GM21825 (cell line): ENCODE measurements around the gene RNASET2.
A peak's percentile ranks its signal among the peaks of the same experiment; 100 is the strongest.
"Not testable (repeated sequence)": the region's sequence is repeated elsewhere in the genome, so short reads cannot be mapped to it uniquely, and the experiment has no call there.

Experiments
- ATAC-seq: cut with Tn5 transposase; IDR thresholded peaks from one replicate; pipeline ENCODE4 v1.9.1; 2021; ENCODE audit warnings: mild to moderate bottlenecking, moderate library complexity; ENCODE audit not compliant: unreplicated experiment

Gene RNASET2

DNA sequence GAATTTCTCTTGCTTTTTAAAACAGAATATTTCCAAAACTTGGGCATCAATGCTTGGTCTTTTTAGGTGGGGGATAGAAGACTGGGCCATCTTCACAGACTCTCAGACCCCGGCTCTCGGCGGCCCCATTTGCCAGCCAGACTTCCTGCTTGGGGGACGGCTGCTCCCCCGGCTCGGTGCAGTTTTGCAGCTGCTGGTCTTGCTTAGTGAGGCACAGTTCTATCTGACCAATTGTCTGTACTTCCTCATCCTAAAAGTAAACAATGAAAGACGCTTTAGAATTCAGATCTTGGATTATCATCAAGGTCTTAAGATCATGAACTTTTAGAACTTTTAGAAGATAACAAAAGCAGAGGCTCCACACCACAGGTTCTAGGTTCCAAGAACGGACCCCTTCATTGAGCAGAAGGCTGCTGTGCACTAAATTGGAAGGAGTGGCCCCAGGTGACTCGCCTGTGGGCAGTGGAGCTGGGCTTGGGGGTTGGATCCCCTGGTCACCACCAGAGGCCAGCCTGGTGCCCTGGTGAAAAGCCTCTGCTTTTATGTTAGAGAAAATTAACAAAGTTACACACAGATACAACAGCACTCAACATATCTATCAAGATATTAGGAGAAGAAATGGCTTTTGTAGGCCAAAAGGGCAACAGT, 26.7 kb downstream of the RNASET2 start:
- ATAC-seq = no peak

DNA sequence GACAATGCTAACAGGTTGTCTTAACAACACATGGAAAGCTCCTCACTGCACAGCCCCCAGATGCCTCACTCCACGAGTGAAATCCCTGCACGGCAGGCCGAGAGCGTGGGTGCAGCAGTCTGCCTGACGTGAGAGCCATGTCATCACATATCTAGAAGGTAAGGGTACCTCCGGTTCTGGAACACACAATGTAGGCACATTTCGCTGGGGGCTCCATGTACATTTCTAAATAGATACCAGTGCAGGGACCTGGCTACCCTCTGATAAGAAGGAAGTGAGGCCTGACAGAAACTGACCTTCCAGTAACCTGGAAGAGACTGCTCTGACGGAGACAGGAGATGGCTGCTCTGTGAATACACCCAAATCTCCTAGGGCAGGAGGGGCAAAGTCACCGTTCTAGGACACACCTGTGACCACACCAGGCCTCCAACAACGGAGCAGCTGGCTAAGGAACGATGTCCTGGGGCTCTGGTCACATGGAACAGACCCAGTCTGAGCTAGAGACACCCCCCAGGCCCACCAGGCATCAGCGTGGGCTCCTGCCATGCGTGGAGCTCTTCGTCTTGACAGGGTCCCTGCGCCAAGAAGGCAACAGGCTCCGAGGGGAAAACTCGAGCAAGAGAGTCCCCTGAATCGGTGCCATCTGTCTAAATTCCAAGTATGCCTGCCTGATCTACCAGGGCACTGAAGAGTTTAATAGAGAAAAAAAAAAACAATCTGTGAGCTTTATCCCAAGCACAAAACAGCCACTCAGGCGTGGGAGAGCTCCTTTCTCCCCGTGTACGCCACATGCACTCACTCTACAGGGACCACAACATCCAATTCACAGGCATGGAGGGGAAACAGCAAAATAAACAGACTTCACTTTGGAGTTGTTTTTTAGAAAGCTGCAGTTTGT, 27.5 kb downstream of the RNASET2 start:
- ATAC-seq = no peak

DNA sequence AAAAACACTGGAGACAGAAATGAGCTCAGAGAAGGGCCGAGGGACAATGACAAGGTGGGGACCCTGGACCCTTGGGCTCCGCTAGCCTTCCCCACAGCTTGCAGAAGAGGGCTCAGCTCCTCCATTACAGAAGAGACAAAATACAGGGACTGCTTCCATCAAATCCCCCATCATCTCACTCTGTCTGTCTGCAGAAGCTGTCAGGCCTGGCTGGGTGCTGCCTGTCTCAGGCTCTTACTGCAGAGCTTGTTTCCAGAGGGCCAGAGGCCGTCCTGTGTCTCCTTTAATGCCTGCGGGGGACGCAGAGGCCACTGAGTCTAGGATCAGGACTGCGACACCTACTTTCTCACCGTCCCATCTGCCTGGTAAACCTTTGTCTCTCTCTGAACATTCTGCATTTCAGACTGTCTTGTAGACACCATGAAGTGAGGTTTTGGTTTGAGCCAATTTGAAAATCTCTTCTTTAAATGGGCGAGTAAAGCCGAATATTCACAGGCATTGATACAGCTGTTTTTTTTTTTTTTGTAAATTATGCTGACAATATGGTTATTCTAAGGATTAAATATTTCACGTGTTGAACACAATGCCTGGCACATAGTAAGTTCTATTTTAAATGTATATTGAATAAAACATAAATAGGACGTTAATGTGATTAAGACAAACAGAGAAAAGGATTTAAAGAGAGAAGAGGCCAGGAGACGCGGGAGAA, 28.3 kb downstream of the RNASET2 start:
- ATAC-seq = no peak

DNA sequence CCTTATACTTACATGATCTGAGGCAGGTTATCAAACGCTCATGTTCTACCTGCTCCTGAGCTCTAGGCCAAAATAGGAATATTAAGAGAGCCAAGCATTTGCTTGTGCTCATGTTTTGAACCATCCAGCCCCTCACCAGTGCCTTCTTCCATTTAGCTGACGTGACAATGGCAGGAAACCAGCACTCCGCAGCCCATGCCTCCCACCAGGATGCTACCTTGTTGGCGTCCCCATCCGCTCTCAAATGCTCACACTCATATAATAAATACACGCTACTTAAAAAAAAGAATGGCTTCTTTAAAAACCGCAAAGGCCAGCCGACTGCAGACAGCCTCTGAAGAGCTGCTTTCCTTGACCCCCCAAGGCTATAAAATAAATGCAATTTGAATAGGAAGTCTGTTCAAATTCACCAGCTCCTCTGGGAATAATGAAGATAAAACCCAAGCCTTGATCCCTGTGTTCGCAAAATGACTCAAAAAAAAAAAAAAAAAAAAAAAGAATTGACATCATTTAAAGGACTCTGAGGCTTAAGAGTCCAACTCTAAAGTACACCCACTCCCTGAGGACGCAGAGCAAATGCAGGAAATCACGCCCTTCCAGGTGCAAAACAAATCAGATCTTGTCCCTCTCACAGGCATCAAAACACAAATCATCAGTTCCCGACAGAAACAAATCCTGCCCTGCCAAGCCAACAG, 29.0 kb downstream of the RNASET2 start:
- ATAC-seq = no peak

DNA sequence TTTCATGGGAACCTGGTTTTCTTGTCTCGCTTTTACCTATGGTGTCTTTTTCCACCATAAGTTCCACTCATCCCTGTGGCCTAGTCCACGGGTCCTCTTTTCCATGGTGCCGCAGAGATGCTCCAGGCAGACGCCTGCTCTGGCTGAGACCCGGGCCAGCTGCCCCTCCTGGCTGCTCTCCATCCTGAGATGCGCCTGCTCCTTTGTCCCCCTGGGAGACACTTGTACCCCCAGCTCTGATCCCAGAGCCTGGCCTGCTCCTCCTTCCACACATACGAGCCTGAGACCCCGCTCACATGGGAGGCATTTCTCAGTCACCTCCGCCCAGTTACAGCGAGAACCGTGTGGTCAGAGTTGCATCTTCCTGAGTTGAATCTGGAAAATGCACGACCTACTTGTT, 29.6 kb downstream of the RNASET2 start:
- ATAC-seq = no peak

DNA sequence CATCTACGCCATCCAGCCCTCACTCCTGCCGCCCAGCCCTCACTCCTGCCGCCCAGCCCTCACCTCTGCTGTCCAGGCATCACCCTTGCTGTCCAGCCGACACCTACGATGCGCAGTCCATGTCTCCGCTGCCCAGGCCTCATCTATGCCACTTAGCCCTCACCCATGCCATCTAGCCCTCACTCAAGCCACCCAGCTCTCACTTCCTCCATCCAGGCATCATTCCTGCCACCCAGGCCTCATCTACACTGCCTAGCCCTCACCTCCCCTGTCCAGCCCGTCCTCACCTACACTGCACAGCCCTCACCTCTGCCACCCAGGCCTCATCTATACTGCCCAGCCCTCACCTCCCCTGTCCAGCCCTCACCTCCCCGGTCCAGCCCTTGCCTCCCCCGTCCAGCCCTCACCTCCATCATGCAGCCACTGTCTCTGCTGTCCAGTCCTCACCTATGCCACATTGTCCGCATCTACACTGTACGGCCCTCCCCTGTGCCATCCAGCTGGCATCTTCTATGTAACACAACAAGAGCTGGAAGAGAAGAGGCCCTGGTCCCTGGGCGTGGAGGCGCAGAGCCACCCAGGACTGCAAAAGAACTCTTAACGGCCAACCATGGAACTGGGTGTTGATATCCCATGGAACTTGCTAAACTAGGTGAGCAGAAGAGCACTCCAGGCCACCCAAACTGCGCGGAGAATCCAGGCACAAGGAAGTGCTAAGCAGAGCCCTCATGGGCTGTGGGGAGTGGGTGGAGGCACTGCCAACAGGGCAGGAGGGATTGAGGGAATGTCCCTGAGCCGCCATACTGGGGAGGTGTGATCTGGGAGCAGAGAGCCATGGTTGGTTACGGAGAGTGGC, 31.0 kb downstream of the RNASET2 start:
- no peak for ATAC-seq

DNA sequence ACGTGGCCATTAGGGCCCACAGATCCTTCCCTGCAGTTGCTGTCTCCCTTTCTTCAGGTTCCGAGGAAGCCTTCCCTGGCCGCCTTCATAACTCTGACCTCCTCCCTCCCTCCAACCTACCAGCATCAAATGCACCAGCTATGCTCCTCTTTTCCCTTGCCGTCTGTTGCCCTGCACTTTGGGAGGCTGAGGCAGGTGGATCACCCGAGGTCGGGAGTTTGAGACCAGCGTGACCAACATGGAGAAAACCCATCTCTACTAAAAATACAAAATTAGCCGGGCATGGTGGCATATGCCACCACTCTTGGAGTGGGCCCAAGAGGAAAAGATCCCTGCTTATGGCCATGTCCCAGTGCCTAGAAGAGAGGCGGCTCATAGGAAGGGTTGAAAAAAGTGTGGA, 31.8 kb downstream of the RNASET2 start:
- no peak for ATAC-seq

DNA sequence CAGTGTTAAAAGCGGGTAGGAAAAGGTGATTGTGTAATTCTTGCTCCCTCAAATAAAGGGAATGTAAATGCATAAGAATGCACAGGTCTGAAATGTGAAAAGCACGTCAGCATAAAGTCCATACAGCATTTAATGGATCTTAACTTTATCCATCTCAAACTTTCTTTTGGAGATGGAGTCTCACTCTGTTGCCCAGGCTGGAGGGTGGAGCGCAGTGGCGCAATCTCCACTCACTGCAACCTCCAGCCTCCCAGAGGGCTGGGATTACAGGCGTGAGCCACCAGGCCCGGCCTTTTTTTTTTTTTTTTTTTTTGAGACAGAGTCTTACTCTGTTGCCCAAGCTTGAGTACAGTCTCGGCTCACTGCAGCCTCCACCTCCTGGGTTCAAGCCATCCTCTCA, 33.4 kb downstream of the RNASET2 start:
- no peak for ATAC-seq

DNA sequence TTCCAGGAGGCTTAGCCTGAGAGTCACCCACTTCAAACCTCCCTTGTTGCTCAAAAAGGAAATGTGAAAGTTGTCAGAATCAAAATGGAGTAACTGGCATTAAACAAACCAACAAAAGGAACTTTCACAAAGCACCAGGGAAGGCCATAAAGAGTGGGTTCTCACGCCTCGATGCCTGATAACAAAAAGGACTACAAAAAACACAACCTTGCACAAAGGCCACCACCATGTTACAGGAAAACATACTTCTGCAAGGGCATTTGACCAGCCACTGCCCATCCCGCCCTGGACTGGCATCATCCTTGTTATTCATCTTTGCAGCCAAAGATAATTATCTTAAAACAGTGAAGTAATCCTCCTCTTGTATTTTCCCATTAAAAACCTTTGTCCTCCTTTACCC, 34.8 kb downstream of the RNASET2 start:
- ATAC-seq = no peak

DNA sequence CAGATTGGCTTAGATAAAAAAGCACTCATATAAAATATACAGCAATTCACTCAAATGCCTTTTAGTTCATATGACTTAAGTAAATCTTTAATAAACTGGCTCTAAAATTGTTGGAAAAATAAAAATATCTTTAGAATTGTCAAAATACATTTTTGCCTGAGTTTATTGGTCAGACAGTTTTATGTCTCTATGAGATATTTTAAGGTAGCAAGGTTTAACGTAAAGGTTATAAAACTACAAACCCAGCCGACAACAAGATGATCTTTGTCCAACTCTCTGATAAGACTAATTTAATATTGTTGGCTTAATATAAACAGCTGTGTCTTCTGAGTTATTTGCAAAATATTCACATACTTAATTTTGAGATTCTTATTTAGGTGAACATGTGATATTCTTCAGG, 39.5 kb downstream of the RNASET2 start:
- no peak for ATAC-seq

DNA sequence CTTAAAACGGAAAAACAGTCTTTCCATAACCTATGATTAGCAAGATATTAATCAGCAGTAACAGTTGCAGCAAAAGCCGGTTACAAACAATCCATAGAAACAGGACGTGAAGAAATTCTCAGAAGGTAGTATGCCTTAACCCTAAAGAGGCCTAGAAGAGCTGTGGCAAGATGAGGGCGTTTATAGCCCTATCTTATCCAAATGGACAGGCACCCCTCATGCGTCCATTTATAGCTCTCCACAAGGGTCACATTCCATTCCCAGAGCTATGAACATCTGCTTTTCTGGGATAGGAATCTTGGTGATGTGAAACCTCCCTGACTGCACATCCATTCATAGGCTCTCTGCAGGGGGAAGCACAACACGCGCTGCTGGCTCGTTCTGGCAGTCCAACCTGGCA, 40.9 kb downstream of the RNASET2 start:
- not testable (repeated sequence) for ATAC-seq

DNA sequence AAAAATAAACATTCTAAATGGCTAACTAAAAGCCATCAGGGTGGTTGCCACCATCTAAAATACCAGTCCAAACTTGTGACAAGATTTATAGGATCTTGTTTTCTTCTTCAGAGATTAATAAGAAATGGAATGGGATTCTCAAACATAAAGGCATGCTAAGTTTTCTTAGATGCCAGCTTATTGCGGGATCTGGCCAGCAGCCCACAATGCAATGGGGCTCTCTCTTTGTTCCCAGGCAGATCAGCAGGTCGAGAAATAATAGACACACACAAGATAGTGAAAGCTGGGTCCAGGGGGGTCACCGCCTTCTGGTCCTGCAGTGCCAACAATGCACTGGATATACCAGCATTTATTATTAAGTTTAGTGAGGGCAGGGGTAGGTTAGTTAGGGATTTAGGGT, 41.4 kb downstream of the RNASET2 start:
- not testable (repeated sequence) for ATAC-seq

DNA sequence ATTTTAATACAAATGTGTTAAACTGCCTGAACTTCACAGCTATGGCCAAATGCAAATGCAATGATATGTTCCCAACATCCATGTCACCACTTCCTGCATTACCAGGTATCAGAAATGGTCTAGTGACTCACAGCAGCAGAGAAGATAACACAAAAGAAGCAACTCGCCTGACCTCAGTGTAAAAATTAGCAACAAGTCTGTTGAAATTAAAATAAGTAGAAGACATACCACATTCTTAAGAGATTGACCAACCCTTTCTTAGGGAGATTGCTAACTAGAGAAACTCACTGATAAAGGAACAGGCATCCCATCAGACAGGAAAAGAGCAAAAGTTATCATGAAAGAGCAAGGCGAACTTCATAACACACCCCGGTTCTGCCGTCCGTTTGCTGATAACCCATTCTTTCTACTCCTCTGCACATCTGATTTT, 45.1 kb downstream of the RNASET2 start:
- ATAC-seq = no peak

DNA sequence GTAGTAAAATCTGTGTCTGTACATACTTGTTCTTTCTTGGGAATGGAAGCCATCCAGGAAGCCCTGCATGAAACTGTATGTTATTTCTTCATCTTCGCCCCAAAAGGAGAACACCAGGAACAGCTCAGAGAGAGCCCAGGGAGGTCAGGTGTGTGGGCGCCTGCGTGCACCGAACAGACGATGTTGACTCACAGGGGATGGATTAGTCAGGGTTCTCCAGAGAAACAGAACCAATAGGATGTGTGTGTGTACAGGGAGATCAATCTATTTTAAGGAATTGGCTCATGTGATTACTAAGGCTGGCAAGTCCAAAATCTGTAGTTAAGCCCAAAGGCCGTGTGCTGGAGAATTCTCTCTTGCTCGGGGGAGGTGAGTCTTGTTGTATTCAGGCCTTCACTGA, 45.7 kb downstream of the RNASET2 start:
- no peak for ATAC-seq

DNA sequence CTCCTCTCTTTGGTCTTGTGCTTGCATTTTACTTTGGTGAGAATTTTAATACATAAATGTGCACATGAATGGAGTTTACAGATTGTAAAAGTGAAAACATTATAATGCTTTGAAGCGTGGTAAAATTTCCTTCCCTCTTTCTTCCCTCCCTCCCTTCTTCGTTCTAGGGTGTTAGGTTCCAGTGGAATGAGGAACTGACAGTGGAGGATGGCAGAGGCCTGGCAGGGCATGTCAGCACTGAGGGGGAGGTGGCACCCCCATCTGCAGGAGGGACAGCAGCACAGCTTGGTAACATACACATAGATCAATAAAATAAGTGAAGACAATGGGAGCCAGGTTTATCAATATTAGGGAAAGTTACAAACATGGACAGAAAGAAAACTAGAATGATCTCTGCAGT, 47.5 kb downstream of the RNASET2 start:
- no peak for ATAC-seq

DNA sequence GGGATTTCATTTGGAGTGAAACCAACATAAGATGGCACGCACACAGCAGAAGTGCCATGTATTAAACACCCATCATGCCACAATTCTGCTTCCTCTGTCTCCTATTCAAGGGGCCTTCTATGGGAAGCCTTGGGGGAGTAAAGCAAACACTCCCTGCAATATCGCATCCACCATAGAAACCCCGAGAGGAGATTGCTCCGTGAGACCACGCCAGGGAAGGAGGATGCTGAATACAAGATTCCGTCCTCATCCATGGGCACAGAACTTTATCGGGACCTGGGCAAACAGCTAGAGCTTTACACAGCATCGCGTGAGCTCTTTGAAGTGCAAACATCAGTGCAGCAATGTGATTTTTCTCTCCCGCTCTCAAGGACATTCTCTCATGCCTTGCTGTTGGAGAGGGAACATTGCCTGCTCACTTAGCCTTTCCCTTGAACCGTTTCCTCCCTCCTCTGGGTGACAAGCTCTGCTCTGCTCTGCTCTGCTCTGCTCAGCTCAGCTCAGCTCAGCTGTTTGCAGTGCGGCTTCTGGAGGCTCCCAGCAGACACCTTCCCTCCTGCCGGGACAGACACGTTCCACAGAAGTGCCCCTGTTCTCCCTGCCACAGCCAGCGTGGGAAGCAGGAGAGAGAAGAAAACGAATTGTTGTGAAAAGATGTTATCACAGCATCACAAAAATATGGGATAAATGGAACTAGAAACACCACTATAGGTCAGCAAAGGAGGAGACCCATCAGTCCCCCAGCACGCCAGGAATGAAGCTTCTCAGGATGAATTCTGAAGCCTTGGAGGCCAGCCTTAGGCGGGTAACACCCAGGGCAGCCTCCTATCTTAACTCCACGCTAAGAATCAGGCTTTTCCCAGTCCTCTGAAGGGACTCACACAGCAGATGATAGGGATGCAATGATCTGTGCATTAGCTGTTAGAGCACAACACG, 48.2 kb downstream of the RNASET2 start:
- no peak for ATAC-seq

DNA sequence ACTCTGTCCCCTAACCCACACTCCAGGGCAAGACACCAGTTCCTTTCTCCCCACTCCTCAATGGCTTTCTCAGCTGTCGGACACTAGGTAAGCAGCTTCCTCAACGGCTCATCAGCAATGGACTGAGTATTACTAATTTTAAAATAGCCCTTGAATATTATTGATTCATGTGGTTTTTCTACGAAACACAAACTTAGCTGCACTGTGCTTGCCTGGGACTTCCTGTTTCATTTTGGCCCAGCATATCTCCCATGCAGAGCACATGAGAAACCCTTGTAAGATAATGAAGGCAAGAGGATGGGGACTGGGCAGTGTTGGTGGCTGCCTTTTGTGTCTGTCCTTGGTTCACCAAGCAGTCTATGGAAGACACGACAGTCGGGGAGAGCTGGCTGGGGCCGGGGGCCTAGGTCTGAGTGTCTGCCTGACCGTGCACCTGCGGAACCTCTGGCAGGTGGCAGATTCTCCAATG, 48.9 kb downstream of the RNASET2 start:
- peak; percentile 92 for ATAC-seq

DNA sequence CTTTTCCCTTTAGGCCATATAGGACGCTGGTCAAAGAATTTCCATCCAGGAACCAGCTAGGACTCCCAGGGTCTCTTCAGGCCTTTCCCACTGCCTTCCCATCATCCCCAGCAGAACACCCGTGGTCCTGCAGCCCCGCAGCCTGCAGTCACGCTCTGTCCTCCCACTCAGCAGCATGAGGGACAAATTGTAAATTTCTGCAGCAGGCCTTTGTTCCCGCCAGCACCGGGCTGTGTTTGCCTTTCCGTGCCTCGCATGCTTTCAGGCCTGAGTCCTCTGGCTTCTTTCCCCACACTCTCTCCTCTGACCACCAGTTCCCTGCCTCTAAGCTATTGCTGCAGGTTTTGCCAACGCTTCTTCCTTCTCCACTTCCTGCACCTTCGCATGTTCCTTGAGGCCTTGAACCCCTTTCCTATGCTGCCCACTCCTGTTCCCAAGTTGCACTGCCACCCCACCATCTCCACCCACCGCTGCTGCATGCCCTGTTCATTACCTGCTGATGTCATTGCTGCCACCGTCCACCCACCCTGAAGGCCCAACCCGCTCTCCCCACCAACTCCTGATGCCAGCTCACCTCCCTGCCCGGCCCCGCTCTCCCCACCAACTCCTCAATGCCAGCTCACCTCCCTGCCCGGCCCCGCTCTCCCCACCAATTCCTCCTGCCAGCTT, 49.8 kb downstream of the RNASET2 start:
- ATAC-seq = no peak
